ENCODE measurements around the gene PLA2G4C. TPM values are rescaled to one million over a fixed set of nuclear protein-coding genes. Genes with fewer than 3 reads are reported as not detected.
A peak's percentile ranks its signal among the peaks of the same experiment; 100 is the strongest.

The PLA2G4C gene
- total RNA-seq: 10 to 100 TPM in 3 of 6 donors, 1 to 10 TPM in 3; 7.3 to 39.8 (median 14.2) TPM

GRCh38 chr19:48110350-48110966 lies at the start of gene PLA2G4C:
Gene PLA2G4C, minus strand, starts transcription at chr19:48110817. Its CDS starts 4,288 bp downstream, at chr19:48106529.
- ATAC-seq (ENCODE audit: low FRiP score in 2 of 2) (peak; percentile 85 to 92), DNase-seq (peak; percentile 90 to 96)
- H3K36me3 ChIP-seq: peaks cover 0 to 4% (median 0%) of the 10 kb centered on the region in 4 donors
- H3K4me3 ChIP-seq: peak within 1 kb of the TSS; percentile 25 to 57 (median 45)
- TF ChIP-seq POLR2AphosphoS5 (IDR thresholded peaks at IDR 0.05): peak in 1 of 2 donors; percentile 73
- TF ChIP-seq, protein P1, sequence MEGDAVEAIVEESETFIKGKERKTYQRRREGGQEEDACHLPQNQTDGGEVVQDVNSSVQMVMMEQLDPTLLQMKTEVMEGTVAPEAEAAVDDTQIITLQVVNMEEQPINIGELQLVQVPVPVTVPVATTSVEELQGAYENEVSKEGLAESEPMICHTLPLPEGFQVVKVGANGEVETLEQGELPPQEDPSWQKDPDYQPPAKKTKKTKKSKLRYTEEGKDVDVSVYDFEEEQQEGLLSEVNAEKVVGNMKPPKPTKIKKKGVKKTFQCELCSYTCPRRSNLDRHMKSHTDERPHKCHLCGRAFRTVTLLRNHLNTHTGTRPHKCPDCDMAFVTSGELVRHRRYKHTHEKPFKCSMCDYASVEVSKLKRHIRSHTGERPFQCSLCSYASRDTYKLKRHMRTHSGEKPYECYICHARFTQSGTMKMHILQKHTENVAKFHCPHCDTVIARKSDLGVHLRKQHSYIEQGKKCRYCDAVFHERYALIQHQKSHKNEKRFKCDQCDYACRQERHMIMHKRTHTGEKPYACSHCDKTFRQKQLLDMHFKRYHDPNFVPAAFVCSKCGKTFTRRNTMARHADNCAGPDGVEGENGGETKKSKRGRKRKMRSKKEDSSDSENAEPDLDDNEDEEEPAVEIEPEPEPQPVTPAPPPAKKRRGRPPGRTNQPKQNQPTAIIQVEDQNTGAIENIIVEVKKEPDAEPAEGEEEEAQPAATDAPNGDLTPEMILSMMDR (IDR thresholded peaks at IDR 0.05): peak in 1 of 6 experiments; percentile 9
- no peak for TF ChIP-seq EP300 (IDR thresholded peaks at IDR 0.05)
- peak in 3 of 4 donors; percentile 48 to 73 (median 52) for TF ChIP-seq POLR2A (IDR thresholded peaks at IDR 0.05)
- H3K9me3 ChIP-seq: no peaks in the 10 kb centered on the region
- WGBS, 2 donors: 0 to 1% methylated on average over 23 to 27 of the region's 27 CpGs
- no peaks in the 10 kb centered on the region for H3K27me3 ChIP-seq
- peaks cover 21 to 37% (median 26%) of the 10 kb centered on the region in 4 donors for H3K4me1 ChIP-seq
- peak within 1 kb of the TSS; percentile 89 to 93 (median 92) for H3K27ac ChIP-seq

GRCh38 chr19:48158210-48158790 lies 47.7 kb upstream of the PLA2G4C start:
- ATAC-seq (ENCODE audit: low FRiP score in 2 of 2) (no peak), DNase-seq (peak in 1 of 2 donors; percentile 34)
- Histone ChIP-seq H3K9me3 (no peaks in the 10 kb centered on the region), H3K4me1 (no peaks in the 10 kb centered on the region), H3K27me3 (no peaks in the 10 kb centered on the region), H3K27ac (no peak overlapping the region), H3K4me3 (no peak overlapping the region), H3K36me3 (peaks cover 0 to 16% (median 10%) of the 10 kb centered on the region in 4 donors)
- TF ChIP-seq POLR2AphosphoS5 (IDR thresholded peaks at IDR 0.05): no peak
- no peak for TF ChIP-seq EP300 (IDR thresholded peaks at IDR 0.05)
- TF ChIP-seq POLR2A (IDR thresholded peaks at IDR 0.05): no peak
- TF ChIP-seq, protein P1 (IDR thresholded peaks at IDR 0.05): no peak
- WGBS, 2 donors: 81 to 87% methylated on average over 9 to 12 of the region's 12 CpGs

GRCh38 chr19:48154003-48154402 lies 43.4 kb upstream of the PLA2G4C start:
- WGBS, 2 donors: 55 to 66% methylated on average over 7 to 9 of the region's 9 CpGs
- no peak for DNase-seq
- H3K27ac ChIP-seq: no peak overlapping the region
- peaks cover 0 to 18% (median 8%) of the 10 kb centered on the region in 4 donors for H3K36me3 ChIP-seq
- no peak for ATAC-seq (ENCODE audit: low FRiP score in 2 of 2)
- no peaks in the 10 kb centered on the region for H3K27me3 ChIP-seq
- H3K4me3 ChIP-seq: no peak overlapping the region
- peaks cover 0 to 3% (median 0%) of the 10 kb centered on the region in 4 donors for H3K4me1 ChIP-seq
- TF ChIP-seq, protein P1 (IDR thresholded peaks at IDR 0.05): no peak
- TF ChIP-seq EP300 (IDR thresholded peaks at IDR 0.05) (no peak), POLR2A (IDR thresholded peaks at IDR 0.05) (no peak), POLR2AphosphoS5 (IDR thresholded peaks at IDR 0.05) (no peak)
- H3K9me3 ChIP-seq: no peaks in the 10 kb centered on the region

GRCh38 chr19:48152551-48152950 lies 41.9 kb upstream of the PLA2G4C start:
- H3K4me1 ChIP-seq: peaks cover 0 to 3% (median 0%) of the 10 kb centered on the region in 4 donors
- H3K9me3 ChIP-seq: no peaks in the 10 kb centered on the region
- no peak overlapping the region for H3K4me3 ChIP-seq
- no peaks in the 10 kb centered on the region for H3K27me3 ChIP-seq
- 31 to 32% methylated on average over 8 of the region's 8 CpGs for WGBS, 2 donors
- H3K36me3 ChIP-seq: peaks cover 0 to 30% (median 11%) of the 10 kb centered on the region in 4 donors
- no peak for TF ChIP-seq POLR2AphosphoS5 (IDR thresholded peaks at IDR 0.05)
- TF ChIP-seq, protein P1 (IDR thresholded peaks at IDR 0.05): peak; percentile 70 to 83 (median 78)
- no peak overlapping the region for H3K27ac ChIP-seq
- ATAC-seq (ENCODE audit: low FRiP score in 2 of 2) (peak in 1 of 2 donors; percentile 71), DNase-seq (peak in 1 of 2 donors; percentile 45)

All from upper lobe of left lung (tissue), 6 donors.